WERI-Rb-1 (cell line): ENCODE data around the gene KCNH1.

ENCODE experiments used
- DNase-seq: peaks from one replicate; pipeline ENCODE4 v3.0.0-alpha.2; 2020
- H3K27ac ChIP-seq: fragments of 250-450 bp; sonication (Bioruptor Pico); 2 replicates; pipeline ENCODE4 v1.5.1; 2020; ENCODE audit warnings: mild to moderate bottlenecking, moderate library complexity
- H3K27me3 ChIP-seq: fragments of 250-450 bp; sonication (Bioruptor Pico); 2 replicates; pipeline ENCODE4 v1.5.1; 2021; ENCODE audit warnings: mild to moderate bottlenecking, low read depth, moderate library complexity; ENCODE audit not compliant: insufficient read depth, severe bottlenecking
- H3K36me3 ChIP-seq: fragments of 250-450 bp; sonication (Bioruptor Pico); 2 replicates; pipeline ENCODE4 v1.5.1; 2020; ENCODE audit warnings: mild to moderate bottlenecking, moderate library complexity
- H3K4me3 ChIP-seq: 2 replicates; pipeline ENCODE4 v1.5.1; 2011; ENCODE audit warnings: low read depth, mild to moderate bottlenecking, control low read depth, low read length
- H3K9me3 ChIP-seq: fragments of 250-450 bp; sonication (Bioruptor Pico); 2 replicates; pipeline ENCODE4 v1.5.1; 2021; ENCODE audit warnings: mild to moderate bottlenecking, moderate library complexity; ENCODE audit not compliant: severe bottlenecking
- TF ChIP-seq, protein P1 (sequence below): IDR thresholded peaks from 2 replicates; pipeline ENCODE4 v1.5.1; 2011; ENCODE audit warnings: low read depth, mild to moderate bottlenecking, control low read depth, inconsistent platforms, low read length

The KCNH1 gene

DNA sequence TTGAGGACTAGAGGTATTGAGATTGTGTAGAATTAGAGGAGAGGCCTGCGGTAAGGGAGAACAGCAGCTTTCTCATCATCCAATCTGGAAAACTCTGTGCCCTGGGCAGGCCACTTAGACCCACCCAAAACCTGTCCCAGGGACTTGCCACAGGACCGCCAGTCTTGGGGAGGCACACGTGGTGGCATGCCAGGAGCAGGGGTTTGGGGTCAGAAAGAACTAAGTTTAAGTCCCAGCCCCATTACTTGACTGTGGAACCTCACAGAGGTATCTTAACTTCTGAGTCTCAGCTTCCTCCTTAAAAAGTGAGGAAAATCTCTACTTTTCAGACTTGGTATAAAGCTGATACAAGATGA, 448.7 kb downstream of the KCNH1 start:
- Histone ChIP-seq H3K27me3 (no peaks in the 10 kb centered on the region), H3K9me3 (no peaks in the 10 kb centered on the region), H3K27ac (no peak overlapping the region), H3K36me3 (no peaks in the 10 kb centered on the region), H3K4me3 (no peak overlapping the region)
- TF ChIP-seq, protein P1, sequence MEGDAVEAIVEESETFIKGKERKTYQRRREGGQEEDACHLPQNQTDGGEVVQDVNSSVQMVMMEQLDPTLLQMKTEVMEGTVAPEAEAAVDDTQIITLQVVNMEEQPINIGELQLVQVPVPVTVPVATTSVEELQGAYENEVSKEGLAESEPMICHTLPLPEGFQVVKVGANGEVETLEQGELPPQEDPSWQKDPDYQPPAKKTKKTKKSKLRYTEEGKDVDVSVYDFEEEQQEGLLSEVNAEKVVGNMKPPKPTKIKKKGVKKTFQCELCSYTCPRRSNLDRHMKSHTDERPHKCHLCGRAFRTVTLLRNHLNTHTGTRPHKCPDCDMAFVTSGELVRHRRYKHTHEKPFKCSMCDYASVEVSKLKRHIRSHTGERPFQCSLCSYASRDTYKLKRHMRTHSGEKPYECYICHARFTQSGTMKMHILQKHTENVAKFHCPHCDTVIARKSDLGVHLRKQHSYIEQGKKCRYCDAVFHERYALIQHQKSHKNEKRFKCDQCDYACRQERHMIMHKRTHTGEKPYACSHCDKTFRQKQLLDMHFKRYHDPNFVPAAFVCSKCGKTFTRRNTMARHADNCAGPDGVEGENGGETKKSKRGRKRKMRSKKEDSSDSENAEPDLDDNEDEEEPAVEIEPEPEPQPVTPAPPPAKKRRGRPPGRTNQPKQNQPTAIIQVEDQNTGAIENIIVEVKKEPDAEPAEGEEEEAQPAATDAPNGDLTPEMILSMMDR: no peak
- DNase-seq: no peak

DNA sequence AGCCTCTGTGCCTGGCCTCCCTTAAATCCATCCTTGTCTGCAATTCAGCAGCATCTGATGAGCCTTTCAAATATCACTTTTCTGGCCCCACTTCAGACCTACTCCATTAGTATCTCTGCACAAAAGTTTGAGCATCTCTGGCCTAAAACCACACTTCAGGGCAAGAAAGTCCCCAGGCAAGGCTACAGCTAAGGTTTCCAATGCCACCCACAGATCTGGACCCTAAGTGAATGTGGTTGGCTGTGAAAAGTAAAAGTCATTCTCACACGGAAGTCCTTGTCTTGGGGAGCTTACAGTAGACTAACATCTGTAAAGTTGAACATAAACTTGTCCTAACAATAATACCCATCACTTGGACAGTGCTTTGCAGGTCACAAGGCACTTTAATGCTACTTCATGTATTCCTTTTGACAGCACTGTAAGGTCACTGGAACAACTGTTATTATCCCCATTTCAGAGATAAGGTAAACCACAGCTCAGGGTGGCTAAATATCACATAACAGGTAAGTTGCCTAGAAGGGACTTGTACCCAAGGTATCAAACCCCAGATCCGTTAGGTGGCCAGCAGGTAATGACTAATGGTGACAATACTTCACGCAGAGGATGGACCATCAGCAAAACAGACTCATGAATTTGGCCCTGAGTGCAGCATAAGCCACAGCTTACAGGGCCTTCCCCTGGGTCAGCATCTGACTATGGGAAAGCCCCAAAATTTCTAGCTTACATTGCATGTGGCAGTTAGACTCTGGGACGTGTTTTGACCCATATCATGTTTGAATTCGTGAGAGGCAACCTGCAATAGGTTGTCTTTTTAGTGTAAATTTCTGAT, 449.3 kb downstream of the KCNH1 start:
- Histone ChIP-seq H3K36me3 (no peaks in the 10 kb centered on the region), H3K27ac (no peak overlapping the region), H3K27me3 (no peaks in the 10 kb centered on the region), H3K4me3 (no peak overlapping the region), H3K9me3 (no peaks in the 10 kb centered on the region)
- TF ChIP-seq, protein P1: no peak
- DNase-seq: no peak

DNA sequence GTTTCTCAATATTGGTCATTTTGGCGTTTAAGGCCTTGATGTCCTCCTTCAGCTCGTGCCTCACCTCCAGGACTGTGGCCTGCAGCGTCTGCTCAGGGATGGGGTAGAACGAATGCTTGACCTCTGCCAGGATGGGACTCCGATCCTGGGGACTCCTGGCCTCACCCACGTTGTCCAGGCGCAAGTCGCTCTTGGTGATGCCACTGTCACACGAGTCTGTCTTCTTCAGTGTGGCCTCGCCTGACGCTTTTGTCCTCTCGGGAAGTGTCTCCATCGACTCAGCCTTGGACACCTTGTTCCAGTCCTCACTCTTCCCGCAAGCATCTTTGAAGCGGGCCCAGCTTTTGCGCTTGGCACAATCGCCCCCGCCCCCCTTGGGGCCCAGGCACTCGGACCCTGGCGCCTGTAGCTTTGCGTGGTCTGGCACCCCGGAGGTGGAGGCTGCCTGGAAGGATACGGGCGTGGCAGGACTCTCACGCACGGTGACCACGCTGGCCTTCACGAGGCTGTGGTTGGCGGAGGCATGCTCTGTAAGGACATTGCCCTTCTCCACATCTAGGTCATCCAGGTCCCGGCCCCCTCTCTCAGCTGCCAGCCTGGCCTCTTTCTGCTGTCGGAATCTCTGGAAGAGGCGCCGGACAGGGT, 450.4 kb downstream of the KCNH1 start:
- Histone ChIP-seq H3K36me3 (no peaks in the 10 kb centered on the region), H3K9me3 (no peaks in the 10 kb centered on the region), H3K27ac (no peak overlapping the region), H3K27me3 (no peaks in the 10 kb centered on the region), H3K4me3 (no peak overlapping the region)
- DNase-seq: no peak
- TF ChIP-seq, protein P1: no peak

DNA sequence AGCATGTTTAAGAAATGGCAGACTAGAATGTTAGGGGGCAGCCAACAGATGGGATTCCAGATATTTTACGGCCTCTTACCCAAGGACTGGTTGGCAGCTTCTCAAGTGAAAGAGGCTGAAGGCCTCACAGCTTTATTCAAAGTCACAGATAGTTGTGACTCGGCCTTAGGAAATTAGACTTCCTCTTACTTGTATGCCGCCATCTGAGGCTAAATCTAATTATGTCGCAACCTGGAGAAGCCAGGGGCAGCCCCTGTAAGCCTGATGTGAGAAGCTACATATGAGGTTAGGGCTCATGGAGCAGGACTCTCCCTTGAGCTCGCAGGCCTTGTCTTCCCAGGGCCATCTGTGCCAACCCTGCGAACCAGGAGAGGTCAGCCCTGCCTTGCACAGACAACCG, 452.8 kb downstream of the KCNH1 start:
- Histone ChIP-seq H3K4me3 (no peak overlapping the region), H3K36me3 (no peaks in the 10 kb centered on the region), H3K27ac (no peak overlapping the region), H3K9me3 (no peaks in the 10 kb centered on the region), H3K27me3 (no peaks in the 10 kb centered on the region)
- TF ChIP-seq, protein P1: no peak
- DNase-seq: no peak

DNA sequence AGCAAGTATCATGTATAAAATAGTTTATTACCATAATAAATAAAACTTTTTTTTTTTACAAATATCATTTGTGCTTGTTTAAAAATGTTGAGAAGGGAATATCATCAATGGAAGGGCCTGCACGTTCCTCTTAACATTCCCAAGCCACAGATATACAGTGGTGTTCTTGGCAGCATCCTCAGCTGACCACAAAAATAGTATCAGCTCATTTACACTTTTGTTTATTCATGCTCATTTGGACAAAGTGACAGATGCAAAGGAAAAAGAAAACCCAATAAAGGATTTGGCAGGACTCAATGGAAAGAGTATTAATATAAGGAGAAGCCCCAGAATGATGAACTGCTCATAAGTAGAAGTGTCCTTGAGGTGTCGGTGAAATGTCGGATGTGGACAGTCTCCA, 455.6 kb downstream of the KCNH1 start:
- Histone ChIP-seq H3K4me3 (no peak overlapping the region), H3K27me3 (no peaks in the 10 kb centered on the region), H3K27ac (no peak overlapping the region), H3K36me3 (peaks cover 5% of the 10 kb centered on the region), H3K9me3 (no peaks in the 10 kb centered on the region)
- no peak for DNase-seq
- TF ChIP-seq, protein P1: no peak
